Natural killer cell (primary cell): ENCODE results near the gene CDH23. TPM values are rescaled to one million over a fixed set of nuclear protein-coding genes. Genes with fewer than 3 reads are reported as not detected.

Source experiments
- ATAC-seq, 3 donors: fragments of 150-1000 bp in 2 of 3; fragments of 200-7000 bp in 1 of 3; cut with Tn5 transposase; 1 replicate in 1 of 3; 2 replicates in 2 of 3; pipeline ENCODE4 v1.10.0; 2021; ENCODE audit warnings: mild to moderate bottlenecking in 2 of 3, moderate library complexity in 2 of 3
- DNase-seq, 2 donors: peaks; one replicate each; pipeline versions ENCODE4 v3.0.0 to v3.0.0-alpha.2; 2013 to 2021; ENCODE audit warnings: mixed read lengths in 1 of 2
- H3K27ac ChIP-seq: one replicate; pipeline ENCODE4 v1.5.1; 2013; ENCODE audit warnings: mild to moderate bottlenecking, low read length
- H3K27me3 ChIP-seq: one replicate; pipeline ENCODE4 v1.6.1; 2013; ENCODE audit warnings: low read length; ENCODE audit not compliant: control insufficient read depth, insufficient read depth
- H3K36me3 ChIP-seq: one replicate; pipeline ENCODE4 v1.6.1; 2013; ENCODE audit warnings: low read length; ENCODE audit not compliant: control insufficient read depth, insufficient read depth
- H3K4me1 ChIP-seq: one replicate; pipeline ENCODE4 v1.6.1; 2013; ENCODE audit warnings: low read length; ENCODE audit not compliant: control insufficient read depth, insufficient read depth
- H3K4me3 ChIP-seq: one replicate; pipeline ENCODE4 v1.5.1; 2013; ENCODE audit warnings: low read length
- H3K9me3 ChIP-seq: one replicate; pipeline ENCODE4 v1.6.1; 2013; ENCODE audit warnings: low read length; ENCODE audit not compliant: control insufficient read depth, insufficient read depth
- H3K27ac Mint-ChIP-seq, 2 donors: one replicate each; pipeline ENCODE4 v1.8.0; 2022; ENCODE audit warnings: mild to moderate bottlenecking in 2 of 2, mixed read lengths in 2 of 2, moderate library complexity in 1 of 2
- H3K27me3 Mint-ChIP-seq, 2 donors: one replicate each; pipeline ENCODE4 v1.8.0; 2022; ENCODE audit warnings: low read depth in 2 of 2, mixed read lengths in 2 of 2
- H3K36me3 Mint-ChIP-seq: one replicate; pipeline ENCODE4 v1.8.0; 2022; ENCODE audit warnings: mixed read lengths
- H3K4me1 Mint-ChIP-seq, 2 donors: one replicate each; pipeline ENCODE4 v1.8.0; 2022; ENCODE audit warnings: mixed read lengths in 2 of 2
- H3K4me3 Mint-ChIP-seq: one replicate; pipeline ENCODE4 v1.8.0; 2022; ENCODE audit warnings: mild to moderate bottlenecking, moderate library complexity, mixed read lengths
- H3K9me3 Mint-ChIP-seq, 2 donors: one replicate each; pipeline ENCODE4 v1.8.0; 2022; ENCODE audit warnings: mixed read lengths in 2 of 2
- WGBS: methylation state at CpG from one replicate; pipeline ENCODE4 v1.1.7; 2013; ENCODE audit warnings: missing lambda C conversion rate; ENCODE audit not compliant: insufficient coverage; 5-methylcytosine and 5-hydroxymethylcytosine counted together
- intact Hi-C: fragments of 100-400 bp; cut with micrococcal nuclease; formaldehyde crosslinking; loops from one replicate; pipeline ENCODE4 v1.14.2; 2022
- total RNA-seq, 4 donors: library from RNA; stranded (reverse); fragments of 120-200 nt in 1 of 4; gene quantifications; one replicate each; pipeline versions ENCODE4 v1.2.3 to v1.2.4, GENCODE V29; 2013 to 2022
- TF ChIP-seq, protein P1 (sequence below): fragments of 200-600 bp; IDR thresholded peaks from one replicate; pipeline ENCODE4 v1.8.0; 2022; ENCODE audit warnings: antibody characterized with exemption

Gene CDH23
- total RNA-seq, 3 donors from 2014 or later (not counting 1 experiment from before 2014, with no cell fraction given), result 1.2 to 6.0 (median 4.3) TPM

DNA sequence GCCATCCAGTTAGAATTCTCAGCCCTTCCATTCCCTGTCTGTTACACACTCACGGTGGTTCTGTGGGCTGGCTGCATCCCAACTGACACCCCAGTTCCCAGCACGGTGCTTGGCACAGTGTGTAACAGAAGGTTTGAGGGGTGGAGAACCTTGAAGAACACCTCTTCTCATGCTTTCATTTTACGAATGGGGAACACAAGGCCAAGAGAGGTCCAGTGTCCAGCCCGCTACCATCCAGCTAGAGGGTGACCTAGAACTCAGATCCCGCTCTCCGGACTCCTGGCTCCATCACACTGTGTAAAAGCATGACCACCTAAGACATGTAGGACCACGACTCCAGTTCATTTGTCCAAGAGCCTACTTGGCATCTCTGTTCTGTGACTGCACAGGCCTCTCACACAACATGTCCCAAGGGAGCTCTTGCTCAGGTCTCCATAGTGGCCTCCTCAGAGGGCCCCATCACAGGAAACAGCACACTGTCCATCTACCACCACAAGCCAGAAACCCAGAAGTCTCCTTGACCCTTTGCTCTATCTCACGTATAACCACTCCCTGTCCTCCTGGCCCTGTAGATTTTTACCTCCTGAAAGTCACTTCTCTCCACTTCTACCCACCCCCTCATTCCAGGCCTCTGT lies 2.8 kb upstream of the CDH23 start:
- H3K27ac Mint-ChIP-seq, result no peak overlapping the region
- H3K4me1 Mint-ChIP-seq, result peaks cover 5 to 13% of the 10 kb centered on the region in 2 donors
- H3K4me3 Mint-ChIP-seq, result no peak overlapping the region
- Histone ChIP-seq H3K27ac (no peak overlapping the region), H3K4me1 (peaks cover 13% of the 10 kb centered on the region), H3K4me3 (no peak overlapping the region), H3K9me3 (no peaks in the 10 kb centered on the region), H3K36me3 (no peaks in the 10 kb centered on the region), H3K27me3 (peaks cover 26% of the 10 kb centered on the region)
- DNase-seq (no peak), ATAC-seq (no peak)
- peaks cover 48 to 56% of the 10 kb centered on the region in 2 donors for H3K27me3 Mint-ChIP-seq
- H3K36me3 Mint-ChIP-seq, result no peaks in the 10 kb centered on the region
- H3K9me3 Mint-ChIP-seq, result no peaks in the 10 kb centered on the region
- intact Hi-C loops, result no loop called here
- TF ChIP-seq, protein P1, sequence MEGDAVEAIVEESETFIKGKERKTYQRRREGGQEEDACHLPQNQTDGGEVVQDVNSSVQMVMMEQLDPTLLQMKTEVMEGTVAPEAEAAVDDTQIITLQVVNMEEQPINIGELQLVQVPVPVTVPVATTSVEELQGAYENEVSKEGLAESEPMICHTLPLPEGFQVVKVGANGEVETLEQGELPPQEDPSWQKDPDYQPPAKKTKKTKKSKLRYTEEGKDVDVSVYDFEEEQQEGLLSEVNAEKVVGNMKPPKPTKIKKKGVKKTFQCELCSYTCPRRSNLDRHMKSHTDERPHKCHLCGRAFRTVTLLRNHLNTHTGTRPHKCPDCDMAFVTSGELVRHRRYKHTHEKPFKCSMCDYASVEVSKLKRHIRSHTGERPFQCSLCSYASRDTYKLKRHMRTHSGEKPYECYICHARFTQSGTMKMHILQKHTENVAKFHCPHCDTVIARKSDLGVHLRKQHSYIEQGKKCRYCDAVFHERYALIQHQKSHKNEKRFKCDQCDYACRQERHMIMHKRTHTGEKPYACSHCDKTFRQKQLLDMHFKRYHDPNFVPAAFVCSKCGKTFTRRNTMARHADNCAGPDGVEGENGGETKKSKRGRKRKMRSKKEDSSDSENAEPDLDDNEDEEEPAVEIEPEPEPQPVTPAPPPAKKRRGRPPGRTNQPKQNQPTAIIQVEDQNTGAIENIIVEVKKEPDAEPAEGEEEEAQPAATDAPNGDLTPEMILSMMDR, result no peak
- WGBS, result 94% methylated on average over 8 of the region's 8 CpGs

DNA sequence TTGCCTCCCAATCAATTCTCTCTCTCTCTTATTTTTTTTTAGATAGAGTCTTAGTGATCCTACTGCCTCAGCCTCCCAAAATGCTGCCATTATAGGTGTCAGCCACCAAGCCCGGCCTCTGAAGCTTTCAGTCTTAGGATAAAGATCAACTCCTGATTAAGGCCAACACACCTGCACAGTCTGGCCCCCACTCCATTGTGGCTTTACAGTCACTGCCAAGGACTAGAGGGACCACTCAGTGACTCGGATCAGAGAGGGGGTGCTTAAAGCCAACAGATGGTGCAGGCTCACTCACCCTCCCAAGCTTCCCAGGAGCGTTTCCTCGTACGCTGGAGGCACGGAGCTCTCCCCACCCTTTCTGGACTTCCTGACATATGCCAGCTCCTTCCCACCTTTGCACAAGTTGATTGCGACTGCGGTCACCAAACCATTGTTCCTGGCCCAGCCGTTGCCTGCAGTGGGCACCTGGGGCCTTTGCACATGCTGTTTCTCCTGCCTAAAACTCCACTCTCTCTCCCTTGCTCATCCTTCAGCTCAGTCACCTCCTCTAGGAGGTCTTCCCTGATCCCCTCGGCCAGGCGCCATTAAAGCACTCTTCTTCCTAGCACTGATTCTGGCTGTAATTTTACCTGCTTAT lies 1.7 kb upstream of the CDH23 start:
- H3K9me3 ChIP-seq, result no peaks in the 10 kb centered on the region
- Mint-ChIP-seq H3K4me3 (no peak overlapping the region), H3K27me3 (peaks cover 49 to 64% of the 10 kb centered on the region in 2 donors), H3K36me3 (no peaks in the 10 kb centered on the region), H3K4me1 (peaks cover 5 to 13% of the 10 kb centered on the region in 2 donors), H3K27ac (no peak overlapping the region), H3K9me3 (no peaks in the 10 kb centered on the region)
- intact Hi-C loops, result no loop called here
- no peaks in the 10 kb centered on the region for H3K36me3 ChIP-seq
- TF ChIP-seq, protein P1, result no peak
- H3K4me3 ChIP-seq, result no peak overlapping the region
- 92% methylated on average over 11 of the region's 11 CpGs for WGBS
- ATAC-seq (no peak), DNase-seq (no peak)
- H3K27ac ChIP-seq, result no peak overlapping the region
- H3K4me1 ChIP-seq, result peaks cover 13% of the 10 kb centered on the region
- H3K27me3 ChIP-seq, result peaks cover 26% of the 10 kb centered on the region

DNA sequence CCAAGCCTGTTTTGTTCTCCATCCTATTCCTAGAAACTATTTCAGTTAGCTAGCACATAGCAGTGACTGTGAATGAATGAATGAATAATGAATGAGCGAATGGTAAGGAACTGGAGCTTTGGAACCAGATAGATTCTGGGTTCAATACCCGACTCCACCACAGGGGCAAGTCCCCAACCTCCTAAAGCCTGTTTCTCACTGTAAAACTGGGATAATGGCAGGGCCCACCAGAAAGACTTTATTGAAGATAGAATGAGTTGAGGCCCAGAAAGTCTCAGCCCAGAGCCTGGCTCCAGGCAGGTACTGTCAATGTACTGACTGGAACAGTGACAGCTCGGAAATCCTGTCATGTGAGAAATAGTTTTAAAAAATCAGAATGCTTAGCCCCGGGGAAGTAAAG lies 1.1 kb upstream of the CDH23 start:
- no peak overlapping the region for H3K27ac ChIP-seq
- peaks cover 26% of the 10 kb centered on the region for H3K27me3 ChIP-seq
- Mint-ChIP-seq H3K36me3 (no peaks in the 10 kb centered on the region), H3K4me3 (peak overlapping the region; percentile 69), H3K27ac (no peak overlapping the region), H3K9me3 (no peaks in the 10 kb centered on the region), H3K27me3 (peaks cover 52 to 67% of the 10 kb centered on the region in 2 donors), H3K4me1 (peaks cover 5 to 13% of the 10 kb centered on the region in 2 donors)
- H3K4me3 ChIP-seq, result no peak overlapping the region
- 100% methylated on average over 4 of the region's 4 CpGs for WGBS
- no peaks in the 10 kb centered on the region for H3K9me3 ChIP-seq
- TF ChIP-seq, protein P1, result no peak
- H3K36me3 ChIP-seq, result no peaks in the 10 kb centered on the region
- DNase-seq (no peak), ATAC-seq (no peak)
- peaks cover 13% of the 10 kb centered on the region for H3K4me1 ChIP-seq
- intact Hi-C loops, result no loop called here
